ENCODE data around the gene ZP2.

Gene ZP2

DNA sequence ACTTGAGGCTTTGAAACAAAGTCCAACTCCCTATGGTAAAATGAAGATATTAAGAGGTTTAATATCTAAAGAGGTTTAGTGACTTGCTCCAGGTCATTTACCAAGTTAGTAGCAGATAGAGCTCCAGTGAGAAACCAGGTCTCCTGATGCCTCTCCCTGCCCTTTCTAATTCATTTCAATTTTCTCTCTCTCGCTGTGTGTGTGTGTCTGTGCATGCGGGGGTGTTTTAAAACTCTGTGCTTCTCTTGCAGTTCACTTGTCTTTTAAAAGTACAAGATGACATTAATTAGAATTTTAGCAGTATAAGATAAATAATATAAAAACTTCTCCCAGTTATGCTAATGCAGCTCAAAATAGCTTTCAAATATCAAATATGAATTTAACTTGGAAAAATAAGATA, 8.2 kb upstream of the ZP2 start:
- DNase-seq (ENCODE audit: extremely low spot score): no peak
- TF ChIP-seq, protein P1, sequence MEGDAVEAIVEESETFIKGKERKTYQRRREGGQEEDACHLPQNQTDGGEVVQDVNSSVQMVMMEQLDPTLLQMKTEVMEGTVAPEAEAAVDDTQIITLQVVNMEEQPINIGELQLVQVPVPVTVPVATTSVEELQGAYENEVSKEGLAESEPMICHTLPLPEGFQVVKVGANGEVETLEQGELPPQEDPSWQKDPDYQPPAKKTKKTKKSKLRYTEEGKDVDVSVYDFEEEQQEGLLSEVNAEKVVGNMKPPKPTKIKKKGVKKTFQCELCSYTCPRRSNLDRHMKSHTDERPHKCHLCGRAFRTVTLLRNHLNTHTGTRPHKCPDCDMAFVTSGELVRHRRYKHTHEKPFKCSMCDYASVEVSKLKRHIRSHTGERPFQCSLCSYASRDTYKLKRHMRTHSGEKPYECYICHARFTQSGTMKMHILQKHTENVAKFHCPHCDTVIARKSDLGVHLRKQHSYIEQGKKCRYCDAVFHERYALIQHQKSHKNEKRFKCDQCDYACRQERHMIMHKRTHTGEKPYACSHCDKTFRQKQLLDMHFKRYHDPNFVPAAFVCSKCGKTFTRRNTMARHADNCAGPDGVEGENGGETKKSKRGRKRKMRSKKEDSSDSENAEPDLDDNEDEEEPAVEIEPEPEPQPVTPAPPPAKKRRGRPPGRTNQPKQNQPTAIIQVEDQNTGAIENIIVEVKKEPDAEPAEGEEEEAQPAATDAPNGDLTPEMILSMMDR (IDR thresholded peaks at IDR 0.05; ENCODE audit: control extremely low read depth, extremely low read depth, low read depth, missing control alignments): no peak
- ChIA-PET POLR2A (no interaction called here), CTCF (no interaction called here)

DNA sequence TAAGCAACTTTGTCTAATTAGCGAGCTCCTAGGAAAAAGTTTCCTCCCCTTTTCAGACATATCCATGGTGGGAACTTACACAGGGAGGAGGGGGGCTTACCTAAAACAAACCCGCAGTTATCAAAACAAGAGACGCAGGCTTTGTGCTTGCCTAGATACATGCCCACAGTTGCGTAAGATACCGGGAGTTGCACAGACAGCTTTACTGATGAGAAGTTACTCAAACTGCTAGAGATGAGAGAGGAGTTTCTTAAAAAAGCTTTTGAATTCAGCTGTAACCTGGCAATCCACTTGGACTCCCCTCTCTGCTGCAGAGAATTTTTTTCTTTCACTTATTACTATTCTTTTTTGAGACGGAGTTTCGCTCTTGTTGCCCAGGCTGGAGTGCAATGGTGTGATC, 6.8 kb upstream of the ZP2 start:
- POLR2A ChIA-PET: no interaction called here
- DNase-seq (ENCODE audit: extremely low spot score): no peak
- TF ChIP-seq, protein P1 (IDR thresholded peaks at IDR 0.05; ENCODE audit: control extremely low read depth, extremely low read depth, low read depth, missing control alignments): no peak
- CTCF ChIA-PET: no interaction called here

DNA sequence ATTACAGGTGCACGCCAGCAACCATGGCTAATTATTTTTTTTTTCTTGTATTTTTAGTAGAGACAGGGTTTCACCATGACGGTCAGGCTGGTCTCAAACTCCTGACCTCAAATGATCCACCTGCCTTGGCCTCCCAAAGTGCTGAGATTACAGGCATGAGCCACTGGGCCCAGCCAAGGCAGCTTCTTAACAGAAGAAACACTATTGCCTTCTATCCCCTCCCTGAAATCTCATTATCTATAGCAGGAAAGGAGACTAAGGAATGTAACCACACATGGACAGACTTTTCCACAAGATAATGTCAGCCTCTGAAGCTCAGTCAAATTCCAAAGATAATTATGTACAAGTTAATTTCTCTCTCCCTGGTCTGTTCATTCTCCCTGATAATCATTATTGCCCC, 5.7 kb upstream of the ZP2 start:
- no peak for DNase-seq (ENCODE audit: extremely low spot score)
- ChIA-PET CTCF (no interaction called here), POLR2A (no interaction called here)
- TF ChIP-seq, protein P1 (IDR thresholded peaks at IDR 0.05; ENCODE audit: control extremely low read depth, extremely low read depth, low read depth, missing control alignments): no peak

DNA sequence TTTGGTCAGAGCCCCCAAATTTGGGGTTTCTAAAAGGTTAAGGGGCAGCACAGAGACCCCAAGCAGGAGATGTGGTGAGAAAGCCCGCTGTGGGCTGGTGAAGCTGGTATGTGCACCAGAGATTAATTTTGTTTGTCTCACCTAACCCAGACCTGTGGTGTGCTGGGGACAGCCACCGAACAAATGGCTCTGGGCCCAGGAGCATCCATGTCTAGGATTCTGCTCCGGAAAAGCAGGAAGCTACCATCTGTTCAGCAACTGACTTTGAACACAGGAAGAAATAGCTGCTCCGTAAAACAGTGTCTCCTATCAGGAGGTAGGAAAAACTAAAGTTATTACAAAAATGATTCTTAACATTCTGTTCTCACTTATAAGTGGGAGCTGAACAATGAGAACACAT, 2.7 kb upstream of the ZP2 start:
- CTCF ChIA-PET: interaction anchor here (0.6 kb wide), 1 partner anchor 25 kb away, joined by 4 read pairs; no protein-coding TSS in a partner anchor
- POLR2A ChIA-PET: no interaction called here
- DNase-seq (ENCODE audit: extremely low spot score): no peak
- TF ChIP-seq, protein P1 (IDR thresholded peaks at IDR 0.05; ENCODE audit: control extremely low read depth, extremely low read depth, low read depth, missing control alignments): no peak

DNA sequence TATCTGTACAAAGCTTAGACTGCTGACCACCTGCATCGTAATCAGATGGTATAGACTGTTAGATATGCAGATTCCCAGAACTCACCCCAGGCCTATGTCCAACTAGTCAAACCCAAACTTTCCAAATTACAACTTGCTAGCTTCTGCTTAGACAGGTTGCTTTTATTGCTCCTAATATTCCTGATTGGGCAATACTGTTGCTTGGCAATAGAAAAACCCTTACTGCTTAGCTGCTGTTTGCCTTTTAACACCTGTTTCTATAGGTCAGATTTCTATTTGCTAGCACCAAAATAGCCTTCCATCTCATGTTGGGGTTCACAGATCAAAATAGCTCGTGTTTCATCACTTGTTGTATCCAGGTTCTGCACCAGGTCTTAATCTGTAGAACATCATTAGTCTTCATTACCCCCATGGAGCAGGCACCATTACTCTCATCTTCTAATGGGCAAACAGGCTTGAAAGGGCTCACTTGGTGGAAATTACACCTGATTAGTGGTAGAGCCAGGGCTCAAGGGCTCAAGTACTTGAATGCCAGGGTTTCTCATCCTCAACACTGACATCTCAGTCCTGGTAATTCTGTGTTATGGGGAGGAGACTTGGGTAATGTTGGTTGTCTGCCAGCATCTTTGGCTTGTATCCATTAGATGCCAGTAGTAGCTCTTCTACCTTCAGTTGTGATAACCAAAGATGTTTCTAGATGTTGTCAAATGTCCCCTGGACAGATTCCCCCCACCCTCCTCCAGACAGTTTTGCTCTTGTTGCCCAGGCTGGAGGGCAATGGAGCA, 2.7 kb downstream of the ZP2 start:
- no peak for DNase-seq (ENCODE audit: extremely low spot score)
- ChIA-PET POLR2A (no interaction called here), CTCF (interaction anchor here (0.7 to 1.3 kb wide), 4 partner anchors 18 to 92 kb away, joined by 3 read pairs; no protein-coding TSS in a partner anchor)
- TF ChIP-seq, protein P1 (IDR thresholded peaks at IDR 0.05; ENCODE audit: control extremely low read depth, extremely low read depth, low read depth, missing control alignments): no peak

DNA sequence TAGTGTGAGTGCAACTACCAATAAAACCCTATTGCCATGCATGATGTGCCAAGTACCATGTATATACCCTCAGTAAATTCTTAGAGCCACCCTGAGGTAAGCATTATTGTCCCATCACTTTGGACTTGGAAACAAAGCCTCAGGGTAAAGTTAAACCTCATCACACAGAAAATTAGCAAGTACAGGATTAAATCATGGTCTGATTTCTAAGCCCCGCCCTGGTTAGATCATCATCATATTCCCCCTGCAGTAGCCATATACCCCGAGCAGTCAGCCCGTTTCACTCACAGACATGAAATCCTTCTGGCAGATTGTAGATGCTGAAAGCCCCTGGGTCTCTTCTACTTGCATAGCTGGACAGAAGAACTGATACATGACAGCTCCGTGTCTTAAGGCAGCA, 4.8 kb downstream of the ZP2 start:
- TF ChIP-seq, protein P1 (IDR thresholded peaks at IDR 0.05; ENCODE audit: control extremely low read depth, extremely low read depth, low read depth, missing control alignments): no peak
- ChIA-PET POLR2A (no interaction called here), CTCF (no interaction called here)
- no peak for DNase-seq (ENCODE audit: extremely low spot score)

Data from GM10248 (cell line).